Activated naive CD4-positive, alpha-beta T cell (primary cell): ENCODE measurements around the gene FDX2.

Experiments
- DNase-seq, 4 experiments: peaks; one replicate each; lab custom pipeline; 2025; lab: John Stamatoyannopoulos, UW

The FDX2 gene

GRCh38 chr19:10299545-10300458 is 16.0 kb downstream of the FDX2 start:
- DNase-seq = no peak

DNA sequence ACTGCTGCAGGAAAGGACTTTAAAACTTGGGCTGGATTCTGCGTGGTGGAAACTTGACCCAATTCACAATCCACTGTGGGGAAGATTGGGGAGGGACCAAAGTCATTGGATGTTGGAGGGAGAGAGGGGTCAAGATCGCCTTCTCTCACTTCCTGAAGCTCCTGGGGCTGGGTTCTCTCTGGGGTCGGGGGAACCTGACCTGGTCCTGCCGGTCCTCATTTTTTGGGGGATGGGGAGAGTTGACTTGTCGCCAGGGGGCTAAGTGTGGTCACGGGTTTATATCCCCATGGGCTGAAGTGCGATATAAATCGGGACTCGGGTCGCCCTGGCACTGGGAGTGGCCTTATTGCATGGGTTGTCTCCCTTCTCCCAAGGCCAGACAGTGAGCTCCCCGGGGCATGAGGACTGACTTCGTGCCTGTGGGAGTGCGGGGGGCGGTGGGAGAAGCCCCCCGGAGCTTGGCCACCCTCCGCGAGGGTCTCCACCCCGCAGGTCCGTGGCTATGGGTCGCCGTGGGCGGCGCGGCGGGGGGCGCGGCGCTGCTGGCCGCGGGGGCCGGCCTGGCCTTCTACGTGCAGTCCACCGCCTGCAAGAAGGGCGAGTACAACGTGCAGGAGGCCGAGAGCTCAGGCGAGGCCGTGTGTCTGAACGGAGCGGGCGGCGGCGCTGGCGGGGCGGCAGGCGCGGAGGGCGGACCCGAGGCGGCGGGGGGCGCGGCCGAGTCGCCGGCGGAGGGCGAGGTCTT is 19.8 kb downstream of the FDX2 start:
- no peak for DNase-seq

GRCh38 chr19:10295305-10295846 is 20.4 kb downstream of the FDX2 start:
- peak in 2 of 4 experiments; percentile 43 to 58 for DNase-seq

- DNase-seq = no peak
These were observed 21.5 kb downstream of the FDX2 start for GRCh38 chr19:10294368-10294697.

DNA sequence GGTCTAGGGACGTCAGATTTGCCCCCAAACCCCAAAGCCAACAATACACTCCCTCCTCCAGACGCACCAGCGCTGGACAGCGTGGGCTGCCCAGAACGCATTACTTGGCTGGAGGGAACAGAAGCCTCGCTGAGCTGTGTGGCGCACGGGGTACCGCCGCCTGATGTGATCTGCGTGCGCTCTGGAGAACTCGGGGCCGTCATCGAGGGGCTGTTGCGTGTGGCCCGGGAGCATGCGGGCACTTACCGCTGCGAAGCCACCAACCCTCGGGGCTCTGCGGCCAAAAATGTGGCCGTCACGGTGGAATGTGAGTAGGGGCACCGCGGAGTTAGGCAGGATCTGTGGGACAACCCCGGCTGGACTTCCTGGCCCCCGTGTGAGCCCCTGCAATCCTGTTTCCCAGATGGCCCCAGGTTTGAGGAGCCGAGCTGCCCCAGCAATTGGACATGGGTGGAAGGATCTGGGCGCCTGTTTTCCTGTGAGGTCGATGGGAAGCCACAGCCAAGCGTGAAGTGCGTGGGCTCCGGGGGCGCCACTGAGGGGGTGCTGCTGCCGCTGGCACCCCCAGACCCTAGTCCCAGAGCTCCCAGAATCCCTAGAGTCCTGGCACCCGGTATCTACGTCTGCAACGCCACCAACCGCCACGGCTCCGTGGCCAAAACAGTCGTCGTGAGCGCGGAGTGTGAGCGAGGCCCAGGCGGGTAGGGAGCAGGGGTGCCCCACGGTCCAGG is 22.0 kb downstream of the FDX2 start:
- no peak for DNase-seq

DNA sequence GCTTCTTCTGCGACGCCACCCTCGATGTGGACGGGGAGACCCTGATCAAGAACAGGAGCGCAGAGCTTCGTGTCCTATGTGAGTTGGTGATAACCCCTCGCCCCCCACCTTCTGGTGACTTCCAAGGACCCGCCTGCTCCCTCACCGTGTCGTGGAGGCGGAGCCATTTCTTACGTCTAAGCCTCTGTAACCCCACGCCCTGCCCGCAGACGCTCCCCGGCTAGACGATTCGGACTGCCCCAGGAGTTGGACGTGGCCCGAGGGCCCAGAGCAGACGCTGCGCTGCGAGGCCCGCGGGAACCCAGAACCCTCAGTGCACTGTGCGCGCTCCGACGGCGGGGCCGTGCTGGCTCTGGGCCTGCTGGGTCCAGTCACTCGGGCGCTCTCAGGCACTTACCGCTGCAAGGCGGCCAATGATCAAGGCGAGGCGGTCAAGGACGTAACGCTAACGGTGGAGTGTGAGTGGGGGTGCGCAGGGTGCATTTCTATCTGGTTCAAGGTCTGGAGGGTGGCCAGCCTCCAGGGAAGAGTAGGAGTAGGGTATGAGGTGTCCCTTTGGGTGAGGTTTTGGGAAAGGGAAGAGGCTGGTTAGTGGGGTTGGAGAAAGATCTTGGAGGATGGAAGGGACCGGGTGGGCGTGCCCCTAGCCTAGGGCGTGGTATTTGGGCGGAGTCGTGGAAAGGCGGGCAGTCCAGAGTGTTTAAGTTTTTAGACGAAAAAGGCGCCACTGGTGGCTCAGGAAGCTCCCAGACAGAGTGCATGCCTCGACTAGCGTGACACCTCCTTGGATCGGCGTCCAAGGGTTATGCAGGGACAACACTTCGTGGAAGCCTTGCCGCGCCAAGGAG is 22.8 kb downstream of the FDX2 start:
- no peak for DNase-seq

DNA sequence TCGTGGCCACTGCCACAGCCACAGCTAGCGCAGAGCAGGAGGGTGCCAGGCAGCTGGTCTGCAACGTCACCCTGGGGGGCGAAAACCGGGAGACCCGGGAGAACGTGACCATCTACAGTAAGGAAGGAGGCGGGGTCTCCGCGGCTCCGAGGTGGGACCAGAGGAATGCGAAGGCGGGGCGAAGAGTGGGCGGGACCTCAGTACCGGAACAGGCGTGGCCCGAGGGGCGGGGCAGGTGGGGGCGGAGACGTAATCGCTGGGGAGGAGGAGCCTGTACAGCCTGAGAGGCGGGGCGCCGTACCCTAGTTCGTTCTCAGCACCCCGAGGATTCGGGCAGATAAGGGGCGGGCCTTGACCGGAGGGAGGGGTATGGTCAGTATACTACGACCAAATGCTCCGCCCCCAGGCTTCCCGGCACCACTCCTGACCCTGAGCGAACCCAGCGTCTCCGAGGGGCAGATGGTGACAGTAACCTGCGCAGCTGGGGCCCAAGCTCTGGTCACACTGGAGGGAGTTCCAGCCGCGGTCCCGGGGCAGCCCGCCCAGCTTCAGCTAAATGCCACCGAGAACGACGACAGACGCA is 23.5 kb downstream of the FDX2 start:
- DNase-seq = peak; percentile 23 to 55 (median 36)

GRCh38 chr19:10291554-10292205 is 24.1 kb downstream of the FDX2 start:
- DNase-seq = no peak

DNA sequence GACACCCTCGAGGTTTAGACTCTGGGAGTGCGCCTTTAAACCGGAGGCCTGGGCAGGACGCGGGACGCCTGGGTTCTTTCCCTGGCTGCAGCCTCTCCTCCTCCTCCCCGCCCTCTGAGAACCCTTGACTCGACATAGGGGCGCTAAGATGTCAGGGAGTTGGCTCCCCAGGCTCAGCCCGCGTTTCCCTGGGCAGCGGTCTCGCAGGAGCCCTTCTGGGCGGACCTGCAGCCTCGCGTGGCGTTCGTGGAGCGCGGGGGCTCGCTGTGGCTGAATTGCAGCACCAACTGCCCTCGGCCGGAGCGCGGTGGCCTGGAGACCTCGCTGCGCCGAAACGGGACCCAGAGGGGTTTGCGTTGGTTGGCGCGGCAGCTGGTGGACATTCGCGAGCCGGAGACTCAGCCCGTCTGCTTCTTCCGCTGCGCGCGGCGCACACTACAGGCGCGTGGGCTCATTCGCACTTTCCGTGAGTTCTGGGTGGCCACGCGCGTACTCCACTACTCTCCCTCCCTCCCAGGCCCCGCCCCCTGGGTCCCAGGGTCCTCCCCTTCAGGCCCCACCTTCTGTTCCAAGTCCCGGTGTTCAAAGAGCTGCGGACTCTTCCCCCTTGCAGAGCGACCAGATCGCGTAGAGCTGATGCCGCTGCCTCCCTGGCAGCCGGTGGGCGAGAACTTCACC is 24.8 kb downstream of the FDX2 start:
- peak in 2 of 4 experiments; percentile 12 to 28 for DNase-seq

GRCh38 chr19:10290357-10290875 is 25.4 kb downstream of the FDX2 start:
- no peak for DNase-seq

DNA sequence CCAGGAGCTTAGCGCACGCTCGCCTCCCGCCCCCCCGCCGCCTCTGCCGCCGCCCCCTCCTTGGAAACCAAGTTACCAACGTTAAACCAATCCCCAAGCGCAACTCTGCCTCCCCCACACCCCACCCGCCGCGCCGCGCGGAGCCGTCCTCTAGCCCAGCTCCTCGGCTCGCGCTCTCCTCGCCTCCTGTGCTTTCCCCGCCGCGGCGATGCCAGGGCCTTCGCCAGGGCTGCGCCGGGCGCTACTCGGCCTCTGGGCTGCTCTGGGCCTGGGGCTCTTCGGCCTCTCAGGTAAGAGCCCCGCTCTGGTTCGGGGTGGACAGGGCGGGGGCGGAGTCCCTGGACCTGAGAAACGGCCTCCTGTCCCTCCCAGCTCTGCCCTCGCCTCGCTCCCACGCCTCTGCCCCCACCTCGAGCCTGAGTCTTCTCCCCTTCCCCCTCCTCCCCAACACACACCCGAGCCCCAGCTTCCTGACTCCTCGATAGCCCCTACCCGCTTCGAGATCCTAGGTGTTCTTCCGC is 25.9 kb downstream of the FDX2 start, which contains the start of gene ICAM5:
ICAM5 (plus strand) TSS at position 117 of the 521 bp plus-strand sequence; CDS start at position 209, 92 bp downstream.
- peak in 1 of 4 experiments; percentile 13 for DNase-seq

GRCh38 chr19:10289167-10289835 is 26.5 kb downstream of the FDX2 start:
- peak in 3 of 4 experiments; percentile 30 to 51 (median 32) for DNase-seq

GRCh38 chr19:10288662-10289166 is 27.1 kb downstream of the FDX2 start:
- no peak for DNase-seq

GRCh38 chr19:10286803-10287737 is 28.7 kb downstream of the FDX2 start, which contains the start of gene ICAM4:
Gene ICAM4, plus strand, starts transcription at chr19:10286955. Its CDS starts 58 bp downstream, at chr19:10287013.
- peak in 1 of 4 experiments; percentile 18 for DNase-seq

DNA sequence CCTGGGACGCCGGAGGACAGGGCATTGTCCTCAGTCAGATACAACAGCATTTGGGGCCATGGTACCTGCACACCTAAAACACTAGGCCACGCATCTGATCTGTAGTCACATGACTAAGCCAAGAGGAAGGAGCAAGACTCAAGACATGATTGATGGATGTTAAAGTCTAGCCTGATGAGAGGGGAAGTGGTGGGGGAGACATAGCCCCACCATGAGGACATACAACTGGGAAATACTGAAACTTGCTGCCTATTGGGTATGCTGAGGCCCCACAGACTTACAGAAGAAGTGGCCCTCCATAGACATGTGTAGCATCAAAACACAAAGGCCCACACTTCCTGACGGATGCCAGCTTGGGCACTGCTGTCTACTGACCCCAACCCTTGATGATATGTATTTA is 30.4 kb downstream of the FDX2 start:
- no peak for DNase-seq

GRCh38 chr19:10284960-10285278 is 30.9 kb downstream of the FDX2 start:
- DNase-seq = no peak
